Sciatic nerve (tissue), 2 donors: ENCODE measurements around the gene OR1D5. TPM values are rescaled to one million over a fixed set of nuclear protein-coding genes. Genes with fewer than 3 reads are reported as not detected.
"Not testable (repeated sequence)": the region's sequence is repeated elsewhere in the genome, so short reads cannot be mapped to it uniquely, and the experiment has no call there.

ENCODE experiments used
- ATAC-seq: fragments of 200-7000 bp; cut with Tn5 transposase; one replicate; pipeline ENCODE4 v1.9.1; 2020; ENCODE audit warnings: mild to moderate bottlenecking, moderate library complexity
- DNase-seq: peaks from one replicate; pipeline ENCODE4 v3.0.0-alpha.2; 2020; ENCODE audit warnings: low spot score
- intact Hi-C: fragments of 100-400 bp; cut with DNase I; formaldehyde crosslinking; loops from one replicate; pipeline ENCODE4 v1.14.2; 2022
- total RNA-seq: library from RNA; stranded (reverse); fragmentation: NEBNext Ultra II Directional; extraction: Animal tissue kit (Norgen Biotek cat#: 25700); gene quantifications from one replicate; pipeline ENCODE4 v1.2.1, GENCODE V29; 2021
- donor health status: DM: no; HTN: no; CAD: no.
- donor health status: DM: no; HTN: no; CAD: no.

OR1D5 gene
- total RNA-seq, 1 donor from 2014 or later: not detected

- intact Hi-C loops: no loop called here
- DNase-seq: peak; percentile 47
- no peak for ATAC-seq
These were observed 29.4 kb downstream of the OR1D5 start for GRCh38 chr17:3033741-3034577.

GRCh38 chr17:3033248-3033640, 30.2 kb downstream of the OR1D5 start:
- intact Hi-C loops: no loop called here
- peak; percentile 48 for DNase-seq
- no peak for ATAC-seq

- ATAC-seq (no peak), DNase-seq (peak; percentile 53)
- intact Hi-C loops: no loop called here
These were observed 30.9 kb downstream of the OR1D5 start for GRCh38 chr17:3032258-3033247.

- intact Hi-C loops, ATAC-seq: not testable (repeated sequence)
- peak; percentile 31 for DNase-seq
These were observed 32.4 kb downstream of the OR1D5 start for GRCh38 chr17:3030852-3031470.

GRCh38 chr17:3030096-3030495, 33.3 kb downstream of the OR1D5 start:
- intact Hi-C loops: no loop called here
- peak; percentile 44 for DNase-seq
- no peak for ATAC-seq

- peak; percentile 35 for DNase-seq
- ATAC-seq: no peak
- intact Hi-C loops: no loop called here
These were observed 34.0 kb downstream of the OR1D5 start for GRCh38 chr17:3029213-3029913.

GRCh38 chr17:3027786-3028532, 35.4 kb downstream of the OR1D5 start:
- DNase-seq: peak; percentile 35
- intact Hi-C loops: no loop called here

GRCh38 chr17:3026856-3027751, 36.3 kb downstream of the OR1D5 start:
- ATAC-seq: no peak
- intact Hi-C loops: no loop called here
- DNase-seq: peak; percentile 47

More at GRCh38 chr17:3027786-3028532, 35.4 kb downstream of the OR1D5 start:
- no peak for ATAC-seq

GRCh38 chr17:3026125-3026855, 37.1 kb downstream of the OR1D5 start:
- ATAC-seq: no peak
- DNase-seq: peak; percentile 36
- intact Hi-C loops: no loop called here

- intact Hi-C loops: no loop called here
These were observed 37.8 kb downstream of the OR1D5 start for GRCh38 chr17:3025421-3026124.

GRCh38 chr17:3024346-3024745, 39.1 kb downstream of the OR1D5 start:
- intact Hi-C loops: no loop called here
- no peak for ATAC-seq
- DNase-seq: no peak

More at GRCh38 chr17:3025421-3026124, 37.8 kb downstream of the OR1D5 start:
- ATAC-seq (no peak), DNase-seq (peak; percentile 49)

GRCh38 chr17:3022197-3022596, 41.2 kb downstream of the OR1D5 start:
- no peak for ATAC-seq
- no peak for DNase-seq
- intact Hi-C loops: no loop called here

GRCh38 chr17:3020381-3020780, 43.0 kb downstream of the OR1D5 start:
- intact Hi-C loops: no loop called here
- ATAC-seq (no peak), DNase-seq (no peak)

GRCh38 chr17:3019761-3020160, 43.6 kb downstream of the OR1D5 start:
- no peak for DNase-seq
- ATAC-seq: no peak
- intact Hi-C loops: no loop called here

- ATAC-seq: no peak
- no peak for DNase-seq
- intact Hi-C loops: no loop called here
These were observed 45.5 kb downstream of the OR1D5 start for GRCh38 chr17:3017936-3018335.

- DNase-seq (no peak), ATAC-seq (no peak)
- intact Hi-C loops: no loop called here
These were observed 47.5 kb downstream of the OR1D5 start for GRCh38 chr17:3015890-3016289.
